GM12878 (cell line): ENCODE data around the gene NHERF1. TPM values are rescaled to one million over a fixed set of nuclear protein-coding genes. Genes with fewer than 3 reads are reported as not detected.

Experiments used
- ATAC-seq: fragments of 200-7000 bp; cut with Tn5 transposase; 3 replicates; pipeline ENCODE4 v1.9.1; 2020; ENCODE audit warnings: mild to moderate bottlenecking, moderate library complexity
- BruUV-seq: library from RNA; stranded (reverse); fragments of 400-500 nt; replicated peaks from 2 replicates; lab custom pipeline; 2021; lab: Mats Ljungman, UMichigan
- CTCF ChIA-PET: fragments of 300-600 bp; sonication (Branson Sonifier 250); formaldehyde crosslinking; extraction: SDS; loops from one replicate; lab custom pipeline; 2021; ENCODE audit warnings: inconsistent platforms; lab: Yijun Ruan, JAX
- POLR2A ChIA-PET: fragments of 350-600 bp; formaldehyde crosslinking; extraction: SDS; loops from one replicate; lab custom pipeline; 2021; ENCODE audit warnings: inconsistent platforms; lab: Charles Lee
- RAD21 ChIA-PET: fragments of 300-600 bp; sonication (Branson Sonifier 250); formaldehyde crosslinking; loops from one replicate; lab custom pipeline; 2023; ENCODE audit warnings: antibody characterized with exemption; ENCODE audit not compliant: unreplicated experiment; lab: Charles Lee
- SMC1A ChIA-PET: fragments of 300-600 bp; sonication (Branson Sonifier 250); formaldehyde crosslinking; loops from one replicate; lab custom pipeline; 2023; ENCODE audit not compliant: unreplicated experiment, uncharacterized antibody; lab: Charles Lee
- DNase-seq: peaks from one replicate; pipeline ENCODE4 v3.0.0-alpha.2; 2011; ENCODE audit warnings: low read depth, low spot score
- FAIRE-seq: peaks from 3 replicates; lab custom pipeline; 2011; peaks lifted over from hg19 to GRCh38; lab: Jason Lieb, UNC
- H2AFZ ChIP-seq: 2 replicates; pipeline ENCODE4 v1.6.0; 2011; ENCODE audit warnings: low read depth, low read length, control low read depth; ENCODE audit not compliant: control insufficient read depth
- H3K27ac ChIP-seq: 2 replicates; pipeline ENCODE4 v1.5.1; 2011; ENCODE audit warnings: control low read depth; ENCODE audit not compliant: control insufficient read depth, insufficient read depth
- H3K27me3 ChIP-seq, 2 experiments: replicated peaks in 1 of 2; 2 replicates each; pipeline versions ENCODE4 v1.6.0 to v1.6.1; 2011; ENCODE audit warnings: low read length in 1 of 2; ENCODE audit not compliant: control insufficient read depth in 2 of 2, insufficient read depth in 2 of 2
- H3K36me3 ChIP-seq, 2 experiments: 2 replicates each; pipeline ENCODE4 v1.5.1; 2011; ENCODE audit warnings: low read length in 1 of 2; ENCODE audit not compliant: control insufficient read depth in 2 of 2, insufficient read depth in 2 of 2
- H3K4me1 ChIP-seq: 2 replicates; pipeline ENCODE4 v1.6.1; 2011; ENCODE audit warnings: mild to moderate bottlenecking, low read length, moderate library complexity, mixed read lengths; ENCODE audit not compliant: control insufficient read depth, insufficient read depth
- H3K4me2 ChIP-seq: 2 replicates; pipeline ENCODE4 v1.6.0; 2011; ENCODE audit warnings: control low read depth; ENCODE audit not compliant: control insufficient read depth, insufficient read depth
- H3K4me3 ChIP-seq: fragments of 200-600 bp; sonication (generic); 2 replicates; pipeline ENCODE4 v1.5.1; 2016
- H3K79me2 ChIP-seq: 2 replicates; pipeline ENCODE4 v1.6.0; 2011; ENCODE audit warnings: low read length; ENCODE audit not compliant: control insufficient read depth, insufficient read depth
- H3K9ac ChIP-seq: 2 replicates; pipeline ENCODE4 v1.8.0; 2011; ENCODE audit warnings: low read length, control low read depth, mixed read lengths; ENCODE audit not compliant: control insufficient read depth, insufficient read depth
- H3K9me3 ChIP-seq: replicated peaks from 3 replicates; pipeline ENCODE4 v1.5.1; 2011; ENCODE audit warnings: mild to moderate bottlenecking, low read length; ENCODE audit not compliant: control insufficient read depth, insufficient read depth
- H4K20me1 ChIP-seq: 2 replicates; pipeline ENCODE4 v1.6.0; 2011; ENCODE audit not compliant: control insufficient read depth, insufficient read depth
- KLF5 ChIP-seq: fragments of 450-650 bp; IDR thresholded peaks from 2 replicates; pipeline ENCODE4 v1.6.1; 2014; ENCODE audit warnings: mild to moderate bottlenecking; ENCODE audit not compliant: partially characterized antibody
- NFXL1 ChIP-seq: fragments of 450-650 bp; IDR thresholded peaks from 2 replicates; pipeline ENCODE4 v1.6.1; 2017; ENCODE audit warnings: antibody characterized with exemption, mild to moderate bottlenecking, borderline replicate concordance
- RAD21 ChIP-seq: IDR thresholded peaks from 2 replicates; pipeline ENCODE4 v1.6.1; 2011; ENCODE audit warnings: mild to moderate bottlenecking, low read depth, low read length, moderate library complexity; ENCODE audit not compliant: insufficient read depth
- RAD51 ChIP-seq: fragments of 450-650 bp; IDR thresholded peaks from 2 replicates; pipeline ENCODE4 v1.6.1; 2016; ENCODE audit warnings: moderate library complexity, mild to moderate bottlenecking, inconsistent platforms
- WGBS: methylation state at CpG from one replicate; pipeline ENCODE4 v1.1.6; 2016; ENCODE audit warnings: low lambda C conversion rate; ENCODE audit not compliant: insufficient replicate concordance, insufficient coverage; ENCODE audit errors: missing lambda C conversion rate; 5-methylcytosine and 5-hydroxymethylcytosine counted together
- in situ Hi-C: fragments of 300-500 bp; cut with MboI; formaldehyde crosslinking; loops from 9 replicates; pipeline ENCODE4 v1.14.3; 2018; ENCODE audit warnings: mixed read lengths
- intact Hi-C: fragments of 100-400 bp; cut with micrococcal nuclease; formaldehyde crosslinking; loops from one replicate; pipeline ENCODE4 v1.14.2; 2022; ENCODE audit not compliant: unreplicated experiment
- polyA plus RNA-seq, 11 experiments: library from polyadenylated mRNA; depleted of rRNA in 4 of 11; unstranded in 6 of 11; stranded (reverse) in 5 of 11; fragments of >200 nt; fragmentation: Nextera tagmentation in 4 of 11; fragmentation: Illumina TruSeq in 1 of 11; extraction: Ambion mirVana in 4 of 11; extraction: Trizol in 1 of 11; gene quantifications; 1 replicate in 1 of 11; 2 replicates in 10 of 11; pipeline versions ENCODE4 v1.2.1 to v1.2.3, GENCODE V29; 2011 to 2016; ENCODE audit warnings: inconsistent platforms in 2 of 11, missing spikeins in 2 of 11, low read depth in 1 of 11
- total RNA-seq, 4 experiments: library from RNA; depleted of rRNA in 3 of 4; stranded (reverse); fragments of >200 nt in 3 of 4; fragmentation: Illumina TruSeq in 1 of 4; extraction: Trizol in 1 of 4; gene quantifications; 2 replicates each; pipeline versions ENCODE4 v1.2.1 to v1.2.3, GENCODE V29; 2013 to 2021
- TF ChIP-seq, protein P1 (sequence below): fragments of 450-650 bp; formaldehyde crosslinking; IDR thresholded peaks from 2 replicates; pipeline ENCODE4 v1.4.0; 2020; ENCODE audit warnings: mild to moderate bottlenecking, moderate library complexity
- TF ChIP-seq, protein P2 (sequence below): IDR thresholded peaks from 2 replicates; pipeline ENCODE4 v1.6.1; 2012; ENCODE audit warnings: mild to moderate bottlenecking, low read depth, low read length
- TF ChIP-seq, protein P3 (sequence below): fragments of 450-650 bp; IDR thresholded peaks from 2 replicates; pipeline ENCODE4 v1.6.1; 2017; ENCODE audit warnings: low read depth, mild to moderate bottlenecking, moderate library complexity
- TF ChIP-seq, protein P4 (sequence below): fragments of 450-650 bp; IDR thresholded peaks from 2 replicates; pipeline ENCODE4 v1.6.1; 2016; ENCODE audit warnings: mild to moderate bottlenecking

Gene NHERF1
- total and polyA plus RNA-seq, 10 of the 15 experiments (the other 5 are each of a cell fraction or from before 2014, with no cell fraction given), result 13.4 to 61.6 (median 39.0) TPM

DNA sequence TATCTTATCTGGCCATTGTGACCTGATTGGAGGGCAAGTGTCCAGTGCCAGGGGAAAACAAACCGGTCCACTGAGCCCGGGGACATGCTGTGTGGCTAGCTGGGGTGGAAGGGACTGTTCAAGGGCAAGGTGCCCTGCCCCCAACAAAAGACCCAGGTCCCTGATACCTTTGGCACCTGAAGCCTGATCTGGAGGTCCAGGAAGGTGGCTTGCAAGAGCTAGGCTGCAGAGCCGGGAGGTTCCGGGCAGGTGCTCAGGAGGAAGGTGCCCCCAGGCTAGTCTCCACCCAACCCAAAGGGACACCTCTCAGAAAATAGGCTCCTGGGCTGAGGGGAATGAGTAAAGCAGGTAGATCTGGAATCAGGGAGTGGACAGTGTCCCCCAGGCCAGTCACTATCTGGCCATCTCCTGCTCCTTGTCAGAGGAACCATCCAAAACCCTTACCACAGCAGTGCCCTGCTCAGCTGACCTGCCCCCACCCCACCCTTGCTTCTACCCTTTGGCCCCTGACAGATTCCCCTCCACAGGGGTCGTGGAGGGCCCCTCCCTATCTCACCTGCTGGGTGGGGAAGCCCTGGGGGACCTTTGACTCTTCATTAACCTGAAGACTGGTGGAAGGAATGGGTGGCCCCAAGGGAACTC lies 21.5 kb downstream of the NHERF1 start:
- Histone ChIP-seq H2AFZ (no peak overlapping the region), H3K27ac (no peak overlapping the region), H4K20me1 (no peaks in the 10 kb centered on the region), H3K9me3 (no peaks in the 10 kb centered on the region), H3K36me3 (peaks cover 26 to 34% of the 10 kb centered on the region in 2 experiments), H3K4me3 (no peak overlapping the region), H3K79me2 (no peaks in the 10 kb centered on the region; the same call in 1 of the 2 replicates), H3K4me1 (no peaks in the 10 kb centered on the region), H3K4me2 (no peak overlapping the region), H3K9ac (no peak overlapping the region), H3K27me3 (no peaks in the 10 kb centered on the region)
- TF ChIP-seq, protein P1, sequence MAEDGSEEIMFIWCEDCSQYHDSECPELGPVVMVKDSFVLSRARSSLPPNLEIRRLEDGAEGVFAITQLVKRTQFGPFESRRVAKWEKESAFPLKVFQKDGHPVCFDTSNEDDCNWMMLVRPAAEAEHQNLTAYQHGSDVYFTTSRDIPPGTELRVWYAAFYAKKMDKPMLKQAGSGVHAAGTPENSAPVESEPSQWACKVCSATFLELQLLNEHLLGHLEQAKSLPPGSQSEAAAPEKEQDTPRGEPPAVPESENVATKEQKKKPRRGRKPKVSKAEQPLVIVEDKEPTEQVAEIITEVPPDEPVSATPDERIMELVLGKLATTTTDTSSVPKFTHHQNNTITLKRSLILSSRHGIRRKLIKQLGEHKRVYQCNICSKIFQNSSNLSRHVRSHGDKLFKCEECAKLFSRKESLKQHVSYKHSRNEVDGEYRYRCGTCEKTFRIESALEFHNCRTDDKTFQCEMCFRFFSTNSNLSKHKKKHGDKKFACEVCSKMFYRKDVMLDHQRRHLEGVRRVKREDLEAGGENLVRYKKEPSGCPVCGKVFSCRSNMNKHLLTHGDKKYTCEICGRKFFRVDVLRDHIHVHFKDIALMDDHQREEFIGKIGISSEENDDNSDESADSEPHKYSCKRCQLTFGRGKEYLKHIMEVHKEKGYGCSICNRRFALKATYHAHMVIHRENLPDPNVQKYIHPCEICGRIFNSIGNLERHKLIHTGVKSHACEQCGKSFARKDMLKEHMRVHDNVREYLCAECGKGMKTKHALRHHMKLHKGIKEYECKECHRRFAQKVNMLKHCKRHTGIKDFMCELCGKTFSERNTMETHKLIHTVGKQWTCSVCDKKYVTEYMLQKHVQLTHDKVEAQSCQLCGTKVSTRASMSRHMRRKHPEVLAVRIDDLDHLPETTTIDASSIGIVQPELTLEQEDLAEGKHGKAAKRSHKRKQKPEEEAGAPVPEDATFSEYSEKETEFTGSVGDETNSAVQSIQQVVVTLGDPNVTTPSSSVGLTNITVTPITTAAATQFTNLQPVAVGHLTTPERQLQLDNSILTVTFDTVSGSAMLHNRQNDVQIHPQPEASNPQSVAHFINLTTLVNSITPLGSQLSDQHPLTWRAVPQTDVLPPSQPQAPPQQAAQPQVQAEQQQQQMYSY (CRISPR knock-in tag), result no peak
- TF ChIP-seq, protein P2, sequence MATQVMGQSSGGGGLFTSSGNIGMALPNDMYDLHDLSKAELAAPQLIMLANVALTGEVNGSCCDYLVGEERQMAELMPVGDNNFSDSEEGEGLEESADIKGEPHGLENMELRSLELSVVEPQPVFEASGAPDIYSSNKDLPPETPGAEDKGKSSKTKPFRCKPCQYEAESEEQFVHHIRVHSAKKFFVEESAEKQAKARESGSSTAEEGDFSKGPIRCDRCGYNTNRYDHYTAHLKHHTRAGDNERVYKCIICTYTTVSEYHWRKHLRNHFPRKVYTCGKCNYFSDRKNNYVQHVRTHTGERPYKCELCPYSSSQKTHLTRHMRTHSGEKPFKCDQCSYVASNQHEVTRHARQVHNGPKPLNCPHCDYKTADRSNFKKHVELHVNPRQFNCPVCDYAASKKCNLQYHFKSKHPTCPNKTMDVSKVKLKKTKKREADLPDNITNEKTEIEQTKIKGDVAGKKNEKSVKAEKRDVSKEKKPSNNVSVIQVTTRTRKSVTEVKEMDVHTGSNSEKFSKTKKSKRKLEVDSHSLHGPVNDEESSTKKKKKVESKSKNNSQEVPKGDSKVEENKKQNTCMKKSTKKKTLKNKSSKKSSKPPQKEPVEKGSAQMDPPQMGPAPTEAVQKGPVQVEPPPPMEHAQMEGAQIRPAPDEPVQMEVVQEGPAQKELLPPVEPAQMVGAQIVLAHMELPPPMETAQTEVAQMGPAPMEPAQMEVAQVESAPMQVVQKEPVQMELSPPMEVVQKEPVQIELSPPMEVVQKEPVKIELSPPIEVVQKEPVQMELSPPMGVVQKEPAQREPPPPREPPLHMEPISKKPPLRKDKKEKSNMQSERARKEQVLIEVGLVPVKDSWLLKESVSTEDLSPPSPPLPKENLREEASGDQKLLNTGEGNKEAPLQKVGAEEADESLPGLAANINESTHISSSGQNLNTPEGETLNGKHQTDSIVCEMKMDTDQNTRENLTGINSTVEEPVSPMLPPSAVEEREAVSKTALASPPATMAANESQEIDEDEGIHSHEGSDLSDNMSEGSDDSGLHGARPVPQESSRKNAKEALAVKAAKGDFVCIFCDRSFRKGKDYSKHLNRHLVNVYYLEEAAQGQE, result no peak
- TF ChIP-seq, protein P3, sequence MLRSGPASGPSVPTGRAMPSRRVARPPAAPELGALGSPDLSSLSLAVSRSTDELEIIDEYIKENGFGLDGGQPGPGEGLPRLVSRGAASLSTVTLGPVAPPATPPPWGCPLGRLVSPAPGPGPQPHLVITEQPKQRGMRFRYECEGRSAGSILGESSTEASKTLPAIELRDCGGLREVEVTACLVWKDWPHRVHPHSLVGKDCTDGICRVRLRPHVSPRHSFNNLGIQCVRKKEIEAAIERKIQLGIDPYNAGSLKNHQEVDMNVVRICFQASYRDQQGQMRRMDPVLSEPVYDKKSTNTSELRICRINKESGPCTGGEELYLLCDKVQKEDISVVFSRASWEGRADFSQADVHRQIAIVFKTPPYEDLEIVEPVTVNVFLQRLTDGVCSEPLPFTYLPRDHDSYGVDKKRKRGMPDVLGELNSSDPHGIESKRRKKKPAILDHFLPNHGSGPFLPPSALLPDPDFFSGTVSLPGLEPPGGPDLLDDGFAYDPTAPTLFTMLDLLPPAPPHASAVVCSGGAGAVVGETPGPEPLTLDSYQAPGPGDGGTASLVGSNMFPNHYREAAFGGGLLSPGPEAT, result no peak
- TF ChIP-seq NFXL1, result no peak
- TF ChIP-seq, protein P4, sequence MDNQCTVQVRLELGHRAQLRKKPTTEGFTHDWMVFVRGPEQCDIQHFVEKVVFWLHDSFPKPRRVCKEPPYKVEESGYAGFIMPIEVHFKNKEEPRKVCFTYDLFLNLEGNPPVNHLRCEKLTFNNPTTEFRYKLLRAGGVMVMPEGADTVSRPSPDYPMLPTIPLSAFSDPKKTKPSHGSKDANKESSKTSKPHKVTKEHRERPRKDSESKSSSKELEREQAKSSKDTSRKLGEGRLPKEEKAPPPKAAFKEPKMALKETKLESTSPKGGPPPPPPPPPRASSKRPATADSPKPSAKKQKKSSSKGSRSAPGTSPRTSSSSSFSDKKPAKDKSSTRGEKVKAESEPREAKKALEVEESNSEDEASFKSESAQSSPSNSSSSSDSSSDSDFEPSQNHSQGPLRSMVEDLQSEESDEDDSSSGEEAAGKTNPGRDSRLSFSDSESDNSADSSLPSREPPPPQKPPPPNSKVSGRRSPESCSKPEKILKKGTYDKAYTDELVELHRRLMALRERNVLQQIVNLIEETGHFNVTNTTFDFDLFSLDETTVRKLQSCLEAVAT, result no peak
- TF ChIP-seq KLF5, result no peak
- no peak for TF ChIP-seq RAD51
- no peak for TF ChIP-seq RAD21
- WGBS, result 77% methylated on average over 5 of the region's 5 CpGs
- ChIA-PET CTCF (interaction anchor here (0.6 to 7.0 kb wide), 15 partner anchors 9 to 203 kb away, joined by 3 to 60 read pairs (median 5); partner anchors contain the start of gene RAB37), SMC1A (interaction anchor here (0.7 to 1.6 kb wide), 8 partner anchors 9 to 112 kb away, joined by 3 to 13 read pairs (median 5); no protein-coding TSS in a partner anchor), POLR2A (interaction anchor here (1.3 to 1.4 kb wide), 2 partner anchors 19 to 25 kb away, joined by 3 read pairs; no protein-coding TSS in a partner anchor), RAD21 (interaction anchor here (1.0 to 3.8 kb wide), 5 partner anchors 11 to 122 kb away, joined by 3 to 30 read pairs (median 6); no protein-coding TSS in a partner anchor)
- ATAC-seq (no peak), FAIRE-seq (no peak), DNase-seq (no peak)
- in situ Hi-C loops, result no loop called here
- no TSS peak for BruUV-seq
- intact Hi-C loops, result no loop called here
